ENCODE results near the gene PHLDB3.

DNA sequence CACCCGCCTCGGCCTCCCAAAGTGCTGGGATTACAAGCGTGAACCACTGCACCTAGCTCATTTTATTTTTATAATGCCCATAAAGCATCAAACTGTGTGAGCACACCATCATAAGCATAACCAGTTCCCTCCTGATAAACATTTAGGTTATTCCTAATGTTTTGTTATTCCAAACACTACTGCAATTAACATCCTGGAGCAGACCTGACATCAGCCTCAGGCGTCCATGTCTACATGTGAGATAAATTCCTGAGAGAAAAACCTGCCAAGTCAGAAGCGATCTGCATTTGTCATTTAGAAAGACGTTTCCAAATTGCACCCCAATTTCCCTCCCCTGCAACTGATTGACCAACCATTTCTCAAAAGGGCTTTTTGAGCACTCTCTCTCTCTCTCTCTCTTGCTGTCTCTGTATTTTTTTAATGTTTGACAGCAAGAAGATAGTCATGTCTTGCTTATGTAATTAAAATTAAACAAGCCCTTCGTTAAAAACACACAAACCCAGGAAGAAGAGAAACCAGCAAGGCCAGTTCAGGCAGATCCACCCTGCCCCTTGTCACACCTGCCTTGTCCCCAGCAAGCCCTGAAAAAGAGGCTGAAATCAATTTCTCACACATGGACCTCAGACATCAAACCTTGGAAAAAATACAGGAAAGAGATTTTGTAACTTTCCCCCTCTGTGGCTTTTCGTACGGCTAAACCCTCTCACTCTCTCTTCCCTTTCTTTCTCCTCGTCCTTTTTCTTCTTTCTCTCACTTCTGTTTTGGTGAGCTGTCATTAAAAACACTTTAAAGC, 49.0 kb downstream of the PHLDB3 start:
- TF ChIP-seq CTCF (conservative IDR thresholded peaks at IDR 0.05; ENCODE audit: low read length) (no peak), EZH2phosphoT487 (IDR thresholded peaks at IDR 0.05; ENCODE audit: borderline replicate concordance, low read depth, low read length) (no peak)

Data from OCI-LY7 (cell line).